ENCODE data around the gene MTG1. TPM values are rescaled to one million over a fixed set of nuclear protein-coding genes. Genes with fewer than 3 reads are reported as not detected.
A peak's percentile ranks its signal among the peaks of the same experiment; 100 is the strongest.

MTG1 gene
- total and polyA plus RNA-seq, 10 of the 15 experiments (the other 5 are each of a cell fraction or from before 2014, with no cell fraction given), result 6.2 to 104 (median 62.5) TPM

- H3K4me2 ChIP-seq (ENCODE audit: control insufficient read depth, insufficient read depth), result no peak overlapping the region
- SMC1A ChIA-PET (ENCODE audit: uncharacterized antibody, unreplicated experiment), result no interaction called here
- H2AFZ ChIP-seq (ENCODE audit: control insufficient read depth, low read depth, low read length), result no peak overlapping the region
- no peaks in the 10 kb centered on the region for H3K79me2 ChIP-seq (ENCODE audit: control insufficient read depth, insufficient read depth, low read length)
- CTCF ChIA-PET, result no interaction called here
- in situ Hi-C loops (cut with MboI), result no loop called here
- RAD21 ChIA-PET (ENCODE audit: unreplicated experiment), result no interaction called here
- ATAC-seq, result no peak
- intact Hi-C loops (cut with micrococcal nuclease; ENCODE audit: unreplicated experiment), result no loop called here
- no peak for FAIRE-seq
- H3K4me3 ChIP-seq, result no peak overlapping the region
- H3K27ac ChIP-seq (ENCODE audit: control insufficient read depth, insufficient read depth), result no peak overlapping the region
- H4K20me1 ChIP-seq (ENCODE audit: control insufficient read depth, insufficient read depth), result no peaks in the 10 kb centered on the region
- no peaks in the 10 kb centered on the region; the same call in 2 of the 3 replicates for H3K9me3 ChIP-seq (replicated peaks; ENCODE audit: control insufficient read depth, insufficient read depth, low read length)
- DNase-seq (ENCODE audit: low read depth, low spot score), result no peak
- BruUV-seq (replicated peaks), result TSS peak; percentile 47
- H3K27me3 ChIP-seq (replicated peaks in 1 of 2; ENCODE audit: control insufficient read depth in 2 of 2, insufficient read depth in 2 of 2, low read length in 1 of 2), result no peaks in the 10 kb centered on the region
- POLR2A ChIA-PET, result no interaction called here
- H3K36me3 ChIP-seq (ENCODE audit: control insufficient read depth in 2 of 2, insufficient read depth in 2 of 2, low read length in 1 of 2), result no peaks in the 10 kb centered on the region
- TF ChIP-seq SREBF1 (IDR thresholded peaks at IDR 0.05; ENCODE audit: low read length), result no peak
- TF ChIP-seq E2F8 (IDR thresholded peaks at IDR 0.05; ENCODE audit: low read depth, partially characterized antibody), result no peak
- H3K4me1 ChIP-seq (ENCODE audit: control insufficient read depth, insufficient read depth, low read length), result no peaks in the 10 kb centered on the region
- WGBS (ENCODE audit: insufficient coverage, insufficient replicate concordance, low lambda C conversion rate, missing lambda C conversion rate), result 78% methylated on average over 21 of the region's 21 CpGs
- no peak overlapping the region for H3K9ac ChIP-seq (ENCODE audit: control insufficient read depth, insufficient read depth, low read length)
Observed at GRCh38 chr10:133458710-133459453, 64.9 kb downstream of the MTG1 start.
